NCI-H2227 treated with DMSO at 0.1 percent for 48 hours (cell line): ENCODE measurements around the gene CELA3A.
"Not testable (repeated sequence)": the region's sequence is repeated elsewhere in the genome, so short reads cannot be mapped to it uniquely, and the experiment has no call there.

Source experiments
- DNase-seq: peaks from one replicate; lab custom pipeline; 2025; lab: John Stamatoyannopoulos, UW

Gene CELA3A

DNA sequence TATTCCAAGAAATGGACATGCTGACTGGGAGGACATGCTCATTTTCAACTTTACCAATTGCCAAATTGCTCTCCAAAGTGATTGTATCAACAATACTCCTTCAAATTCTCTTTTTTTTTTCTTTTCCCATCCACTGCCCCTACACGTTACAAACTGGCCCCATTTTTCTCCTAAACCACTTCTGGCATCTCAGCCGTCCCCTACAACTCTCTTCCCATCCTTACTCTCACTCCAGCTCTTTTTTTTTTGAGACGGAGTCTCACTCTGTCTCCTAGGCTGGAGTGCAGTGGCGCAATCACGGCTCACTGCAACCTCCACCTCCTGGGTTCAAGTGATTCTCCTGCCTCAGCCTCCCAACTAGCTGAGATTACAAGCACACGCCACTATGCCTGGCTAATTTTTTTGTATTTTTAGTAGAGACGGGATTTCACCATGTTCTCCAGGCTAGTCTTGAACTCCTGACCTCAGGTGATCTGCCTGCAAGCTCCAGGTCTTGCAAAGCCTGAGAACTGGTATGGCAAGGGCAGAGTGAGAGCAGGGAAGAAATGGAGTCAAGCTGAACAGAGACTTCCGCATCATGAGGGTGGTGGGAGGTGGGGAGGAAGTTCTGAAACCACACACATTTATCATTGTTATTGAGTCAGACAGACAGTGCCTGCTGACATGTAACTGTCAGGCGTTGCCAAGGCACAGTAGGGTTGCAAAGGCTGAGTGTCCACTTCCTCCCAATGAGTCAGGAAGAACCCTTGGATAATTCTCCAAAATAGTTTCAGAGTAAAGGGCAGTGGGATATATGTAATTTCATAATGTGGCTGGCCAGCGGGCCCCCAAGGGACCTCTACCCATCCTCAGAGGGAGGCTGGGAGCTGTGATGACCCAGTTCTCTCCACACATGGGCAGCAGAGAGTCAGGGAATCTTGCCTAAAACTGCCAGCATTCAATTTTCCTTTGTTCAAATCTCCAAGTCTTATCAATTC is 17.4 kb downstream of the CELA3A start:
- peak; percentile 14 for DNase-seq

DNA sequence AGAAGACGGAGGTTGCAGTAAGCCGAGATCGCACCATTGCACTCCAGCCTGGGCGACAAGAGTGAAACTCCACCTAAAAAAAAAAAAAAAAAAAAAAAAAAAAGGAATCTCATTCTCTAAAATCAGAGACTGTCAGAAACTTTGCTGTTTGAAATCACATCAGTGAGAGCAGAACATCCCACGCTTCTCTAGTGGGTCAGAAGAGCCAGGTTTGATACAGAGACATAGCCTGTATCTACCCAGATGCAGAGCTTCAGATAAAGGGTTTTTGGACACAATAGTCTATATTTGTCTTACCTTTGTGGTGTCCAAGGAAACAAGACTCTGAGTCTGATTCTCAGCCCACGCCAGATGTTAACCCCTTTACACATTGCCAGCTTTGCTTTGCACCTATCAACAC is 19.6 kb downstream of the CELA3A start:
- no peak for DNase-seq

DNA sequence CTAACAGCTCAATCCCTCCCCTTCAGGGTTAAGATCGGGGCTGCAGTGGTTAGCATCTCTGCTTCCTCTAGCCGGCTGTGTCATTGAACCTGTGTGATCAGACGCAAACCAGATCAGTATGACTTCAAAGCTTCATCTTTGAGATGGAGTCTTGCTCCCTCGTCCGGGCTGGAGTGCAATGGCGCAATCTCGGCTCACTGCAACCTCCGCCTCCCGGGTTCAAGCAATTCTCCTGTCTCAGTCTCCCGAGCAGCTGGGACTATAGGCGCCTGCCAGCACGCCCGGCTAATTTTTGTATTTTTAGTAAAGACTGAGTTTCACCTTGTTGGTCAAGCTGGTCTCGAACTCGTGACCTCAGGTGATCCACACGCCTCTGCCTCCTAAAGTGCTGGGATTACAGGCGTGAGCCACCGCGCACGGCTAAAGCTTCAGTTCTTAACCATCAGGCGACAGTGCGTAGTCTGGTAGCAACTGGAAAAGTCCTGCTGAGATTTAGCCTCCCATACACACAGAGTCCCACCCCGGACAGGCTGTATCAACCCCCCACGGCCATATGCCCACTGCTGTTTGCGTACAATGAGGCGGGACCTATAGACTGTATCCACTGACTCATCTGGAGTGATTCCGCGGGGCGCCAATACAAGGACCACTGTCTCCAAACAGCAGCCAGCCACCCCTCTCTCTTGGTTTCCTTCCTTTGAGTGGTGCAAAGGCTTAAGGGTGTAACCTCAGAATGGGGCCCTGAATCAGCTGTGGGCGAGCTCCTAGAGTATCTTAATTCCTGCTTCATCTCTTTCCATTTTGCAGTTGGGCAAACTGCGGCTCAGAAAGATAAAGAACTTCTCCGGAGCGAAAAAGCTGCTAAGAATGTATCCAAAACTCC is 23.3 kb downstream of the CELA3A start:
- peak; percentile 43 for DNase-seq

DNA sequence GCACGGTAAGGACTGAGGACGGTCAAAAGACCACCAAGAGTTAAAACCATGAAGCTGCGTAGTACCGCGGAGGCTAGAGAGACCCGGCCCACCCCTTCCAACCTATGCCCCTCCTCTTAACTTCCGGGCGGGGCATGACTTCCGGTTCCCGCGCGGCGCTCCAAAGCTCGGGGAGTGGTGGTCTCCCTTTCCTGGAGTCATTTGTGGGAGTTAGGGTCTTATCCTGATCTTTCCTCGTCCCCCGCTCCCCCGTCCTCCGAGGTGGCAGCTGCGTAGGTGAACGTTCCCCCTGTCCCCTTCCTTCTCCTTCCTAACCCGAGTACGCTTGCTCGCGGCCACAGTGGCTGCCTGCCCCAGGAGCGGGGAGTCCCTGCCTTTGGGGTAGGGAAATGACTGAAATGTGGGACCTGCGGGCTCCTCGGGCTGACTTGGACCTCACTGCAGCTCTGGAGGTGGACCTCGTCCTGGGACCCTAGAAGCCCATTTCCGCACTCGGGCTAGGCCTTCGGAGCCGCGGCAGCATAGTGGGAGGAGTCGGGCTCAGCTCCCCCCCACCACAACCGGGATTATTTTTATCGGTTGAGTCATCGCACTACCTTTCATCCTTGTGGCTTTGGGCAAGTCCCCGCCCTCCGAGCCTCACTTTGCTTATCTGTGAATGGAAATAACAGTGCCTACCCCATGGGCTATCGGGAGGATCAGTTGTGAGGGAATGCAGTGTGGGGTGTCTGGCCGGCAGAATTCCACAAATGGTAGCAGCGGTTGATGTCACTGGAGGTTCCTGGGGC is 24.1 kb downstream of the CELA3A start:
- peak; percentile 89 for DNase-seq

DNA sequence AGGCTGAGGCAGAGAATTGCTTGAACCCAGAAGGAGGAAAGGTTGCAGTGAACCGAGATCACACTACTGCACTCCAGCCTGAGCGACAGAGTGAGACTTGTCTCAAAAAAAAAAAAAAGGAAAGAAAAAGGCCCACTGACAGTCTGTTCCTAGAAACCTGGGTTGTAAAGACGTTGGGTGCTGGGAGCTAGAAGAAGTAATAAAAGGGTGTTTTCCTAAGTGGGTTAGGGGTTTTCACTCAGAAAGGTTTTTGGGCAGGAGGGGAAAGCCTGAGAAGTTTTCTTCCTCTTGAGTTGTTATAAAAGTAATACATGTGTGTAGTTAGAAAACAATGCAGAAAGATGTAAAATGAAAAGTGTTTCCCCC is 25.4 kb downstream of the CELA3A start:
- no peak for DNase-seq

DNA sequence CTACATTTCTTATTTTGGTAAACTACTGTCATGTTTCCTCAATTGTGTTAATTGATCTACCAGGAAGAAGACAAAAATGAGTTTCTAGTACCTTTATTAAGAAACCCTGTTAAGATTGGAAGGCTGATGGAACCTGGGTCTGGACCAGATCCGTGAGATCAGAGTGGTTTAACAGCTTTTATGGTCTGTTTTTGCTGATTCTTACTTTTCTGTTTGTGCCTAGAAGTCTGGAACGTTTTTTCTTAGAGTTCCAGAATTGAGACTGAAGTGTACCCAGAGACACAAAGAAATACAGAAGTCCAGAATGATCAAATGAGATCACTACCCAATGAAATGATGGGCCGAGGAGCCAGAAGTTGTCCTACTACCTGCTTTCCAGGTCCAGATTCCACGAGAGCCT is 28.6 kb downstream of the CELA3A start:
- no peak for DNase-seq

DNA sequence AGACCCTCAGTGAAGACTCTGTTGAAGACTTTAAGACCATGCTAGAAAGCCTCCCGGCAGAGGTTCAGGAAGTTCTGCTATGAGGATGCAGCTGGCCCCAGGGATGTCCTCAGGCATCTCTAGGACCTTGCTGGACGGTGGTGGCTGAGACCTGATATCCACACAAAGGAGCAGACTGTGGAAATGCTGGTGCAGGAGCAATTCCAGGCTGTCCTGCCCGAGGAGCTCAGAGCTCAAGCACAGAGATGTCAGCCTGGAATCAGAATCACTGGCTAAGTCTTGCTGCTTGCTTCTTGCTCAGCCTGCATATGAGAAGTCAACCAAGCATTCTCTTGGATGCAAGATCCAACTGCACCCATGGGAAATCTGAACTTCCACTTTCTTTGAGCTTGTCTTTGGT is 29.0 kb downstream of the CELA3A start:
- no peak for DNase-seq

DNA sequence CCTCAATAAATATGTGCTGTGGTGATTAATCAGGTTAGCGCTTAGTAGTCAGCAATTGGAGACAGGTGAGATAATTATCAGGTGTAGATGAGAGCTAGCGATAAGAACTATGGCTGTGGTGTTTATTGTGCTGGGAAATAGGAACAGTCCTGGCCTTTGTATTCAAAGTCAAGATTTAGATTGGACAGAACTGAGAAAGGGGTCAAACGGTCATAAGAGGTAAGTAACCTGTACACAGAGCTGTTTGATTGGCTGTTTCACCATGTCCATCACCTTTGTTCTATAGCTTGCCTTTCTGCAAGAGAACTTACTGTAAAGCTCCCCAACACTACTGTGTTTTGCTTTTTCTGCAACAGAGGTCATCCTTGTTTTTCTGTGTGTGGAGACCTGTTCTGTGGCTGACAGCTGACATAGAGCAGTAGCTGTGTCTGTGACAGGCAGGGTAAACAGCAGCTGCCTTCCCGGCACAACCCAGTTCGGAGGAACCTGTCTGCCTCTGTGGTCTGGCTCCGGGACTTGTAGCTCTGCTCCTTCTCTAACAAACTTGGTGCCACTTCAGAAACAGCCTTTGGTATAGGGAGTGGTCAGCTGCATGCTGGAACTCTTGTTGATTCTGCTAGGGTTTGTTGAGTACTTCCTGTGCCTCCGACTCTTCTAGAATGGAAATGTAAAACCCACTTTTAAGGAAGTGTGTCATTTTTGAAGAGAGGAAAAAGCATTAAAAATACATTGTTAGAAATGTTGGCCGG is 29.9 kb downstream of the CELA3A start:
- DNase-seq, result no peak

DNA sequence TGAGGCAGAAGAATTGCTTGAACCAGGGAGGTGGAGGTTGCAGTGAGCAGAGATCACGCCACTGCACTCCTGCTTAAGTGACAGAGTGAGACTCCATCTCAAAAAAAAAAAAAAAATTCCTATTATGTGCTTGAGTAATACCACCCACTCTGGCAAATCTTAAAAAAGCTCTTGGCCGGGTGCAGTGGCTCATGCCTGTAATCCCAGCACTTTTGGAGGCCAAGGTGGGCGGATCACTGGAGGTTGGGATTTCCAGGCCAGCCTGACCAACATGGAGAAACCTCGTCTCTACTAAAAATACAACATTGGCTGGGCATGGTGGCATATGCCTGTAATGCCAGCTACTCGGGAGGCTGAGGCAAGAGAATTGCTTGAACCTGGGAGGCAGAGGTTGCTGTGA is 33.4 kb downstream of the CELA3A start:
- not testable (repeated sequence) for DNase-seq

DNA sequence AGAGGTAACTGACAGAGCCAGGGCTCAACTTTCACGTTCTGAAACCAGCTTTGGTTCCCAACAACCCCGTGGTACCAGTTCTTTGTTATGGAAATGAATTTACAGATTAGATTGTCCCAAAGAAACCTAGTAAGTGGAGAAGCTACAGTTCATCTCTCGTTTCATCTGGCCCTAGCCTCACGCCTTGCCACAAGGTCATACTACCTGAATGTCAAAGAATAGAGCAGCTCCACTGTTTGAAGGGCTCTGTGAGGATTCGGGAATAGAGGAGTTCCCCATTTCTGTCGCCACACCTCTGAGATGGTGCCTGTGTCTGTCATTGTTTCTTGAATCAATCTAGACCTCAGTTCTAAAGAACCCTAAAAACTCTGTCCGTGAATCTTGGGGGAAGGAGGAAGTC is 36.1 kb downstream of the CELA3A start:
- DNase-seq, result no peak

DNA sequence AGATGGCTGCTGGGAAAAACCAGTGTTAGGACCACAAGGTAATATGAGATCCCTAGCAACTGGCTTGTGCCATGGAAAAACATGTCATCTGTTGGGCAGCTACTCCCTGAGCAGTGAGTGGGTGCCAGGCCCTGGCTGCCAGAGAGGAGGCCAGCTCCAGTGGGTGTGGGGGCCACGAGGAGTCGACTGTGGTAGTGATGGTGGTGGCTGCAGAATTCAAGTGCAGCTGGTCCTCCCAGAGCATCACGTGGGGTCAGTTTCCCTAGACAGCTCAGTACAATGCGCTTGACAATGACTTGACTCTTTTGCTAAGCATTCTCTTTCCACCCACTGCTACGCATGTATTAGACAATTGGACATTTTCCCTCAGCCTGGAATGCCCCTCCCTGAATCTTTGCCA is 36.6 kb downstream of the CELA3A start:
- no peak for DNase-seq

DNA sequence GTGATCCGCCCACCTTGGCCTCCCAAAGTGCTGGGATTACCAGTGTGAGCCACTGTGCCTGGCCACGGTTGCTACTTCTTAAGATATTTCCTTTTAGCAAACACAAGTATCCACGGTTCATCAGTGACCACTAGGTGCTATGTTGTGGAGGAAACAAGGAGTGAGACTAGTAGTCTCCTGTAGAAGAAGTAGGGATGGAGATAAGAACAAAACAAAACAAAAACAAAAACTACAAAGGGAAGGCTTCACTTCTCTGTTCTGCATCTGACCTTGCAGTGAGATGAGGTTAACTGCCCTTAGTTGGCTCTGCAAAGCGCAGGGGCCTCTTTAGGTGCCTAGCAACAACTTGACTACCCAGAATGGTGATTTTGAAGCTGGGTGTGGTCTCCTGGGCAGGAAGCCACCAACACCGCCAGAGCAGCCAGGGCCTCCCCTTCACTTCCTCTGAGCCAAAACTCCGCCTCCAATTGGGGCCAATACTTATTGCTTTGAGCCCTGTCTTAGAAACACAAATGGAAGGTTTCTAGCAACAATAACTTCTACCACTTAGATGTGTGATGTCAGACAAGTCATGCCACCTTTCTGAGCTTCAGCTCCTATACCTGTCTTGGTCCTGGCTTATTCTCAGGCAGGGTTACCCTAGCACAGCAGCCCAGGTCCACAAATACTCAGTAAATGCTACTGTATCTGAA is 38.3 kb downstream of the CELA3A start:
- peak; percentile 24 for DNase-seq

DNA sequence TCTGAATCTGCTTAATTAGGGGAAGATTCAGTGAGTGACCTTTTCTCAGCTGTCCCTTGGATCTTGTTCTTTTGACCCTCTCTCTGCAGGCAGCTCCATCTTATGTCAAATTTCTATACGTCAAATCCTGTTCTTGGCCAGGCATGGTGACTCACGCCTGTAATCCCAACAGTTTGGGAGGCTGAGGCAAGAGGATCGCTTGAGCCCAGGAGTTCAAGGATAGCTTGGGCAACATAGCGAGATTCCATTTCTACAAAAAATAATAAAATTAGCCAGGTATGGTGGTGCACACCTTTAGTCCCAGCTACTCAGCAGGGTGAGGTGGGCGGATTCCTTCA is 38.8 kb downstream of the CELA3A start:
- DNase-seq, result no peak

DNA sequence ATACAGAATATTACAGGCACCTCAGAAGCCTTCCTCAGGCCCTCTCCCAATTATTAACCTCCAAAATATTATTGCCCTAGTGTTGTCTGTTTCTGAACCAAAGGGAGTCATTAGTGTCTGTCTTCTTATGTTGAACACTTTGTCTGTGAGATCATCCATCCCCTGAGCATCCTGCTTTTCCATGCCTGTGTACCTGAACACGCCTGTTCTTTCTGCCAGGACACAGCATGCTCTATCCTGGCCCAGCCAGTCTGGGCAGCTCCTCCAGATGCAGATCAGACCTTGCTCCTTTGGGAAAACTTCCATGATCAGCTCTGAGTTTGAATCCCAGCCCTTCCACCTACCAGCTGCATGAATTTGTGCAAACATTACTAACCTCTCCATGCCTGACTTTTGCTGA is 40.0 kb downstream of the CELA3A start:
- DNase-seq, result no peak

DNA sequence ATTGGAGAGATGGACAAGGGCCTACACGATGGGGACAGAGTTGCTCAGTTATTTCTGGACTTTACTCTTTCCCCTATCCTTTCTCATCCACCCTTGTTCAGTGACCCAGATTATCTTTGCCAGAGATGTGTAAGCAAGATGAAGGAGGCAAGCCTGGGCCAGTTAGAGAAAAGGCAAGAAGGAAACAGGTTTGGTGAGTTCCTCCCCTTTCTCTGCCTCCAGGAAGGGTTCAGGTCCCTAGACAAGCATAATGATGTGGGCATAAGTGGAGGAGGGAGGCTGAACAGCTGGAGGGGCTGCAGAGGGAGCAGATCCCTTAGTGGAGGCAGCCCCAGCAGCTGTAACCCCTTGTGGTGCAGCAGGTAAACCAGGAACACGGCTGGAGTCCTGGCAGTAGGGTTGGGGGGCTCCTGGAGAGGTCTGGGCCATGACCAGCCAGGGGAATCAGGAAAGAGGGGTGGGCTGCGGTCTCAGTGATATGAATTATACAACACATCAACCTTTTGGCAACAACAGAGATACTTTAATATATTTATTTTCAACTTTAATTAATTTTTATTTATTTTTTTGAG is 41.8 kb downstream of the CELA3A start:
- DNase-seq, result no peak

DNA sequence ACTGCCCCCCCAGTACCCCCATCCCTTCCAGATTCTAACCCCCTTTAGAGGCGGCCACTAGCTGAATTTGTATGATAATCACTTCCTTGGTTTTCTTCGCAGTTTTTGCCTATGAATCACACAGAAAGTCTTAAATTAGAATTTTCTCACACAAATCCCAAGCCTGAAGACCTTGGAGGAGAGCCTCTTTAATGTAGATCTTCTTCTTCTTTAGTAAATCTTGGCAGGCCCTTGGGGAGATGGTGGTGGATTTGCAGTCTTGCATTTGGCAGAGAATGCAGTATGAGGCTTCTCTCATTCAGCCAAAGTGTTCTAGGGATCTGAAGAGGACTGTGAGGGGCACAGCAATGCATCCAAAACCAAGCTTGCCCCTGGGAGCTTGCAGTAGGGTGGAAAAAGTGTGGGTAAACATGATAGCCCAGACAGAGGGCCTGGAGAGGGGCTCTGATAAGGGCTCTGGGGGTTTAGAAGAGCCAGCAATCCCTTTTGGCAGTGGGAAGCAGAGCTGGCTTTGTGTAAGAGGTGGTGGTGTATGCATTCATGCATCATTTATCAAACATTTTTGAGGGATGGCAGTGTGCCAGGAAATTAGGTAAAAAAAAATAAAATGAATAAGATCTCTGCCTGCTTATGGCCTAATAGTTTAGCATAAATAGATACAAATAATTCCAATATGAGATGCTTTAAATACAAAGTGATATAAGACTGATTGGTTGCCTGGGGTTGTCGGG is 43.4 kb downstream of the CELA3A start:
- DNase-seq, result no peak

DNA sequence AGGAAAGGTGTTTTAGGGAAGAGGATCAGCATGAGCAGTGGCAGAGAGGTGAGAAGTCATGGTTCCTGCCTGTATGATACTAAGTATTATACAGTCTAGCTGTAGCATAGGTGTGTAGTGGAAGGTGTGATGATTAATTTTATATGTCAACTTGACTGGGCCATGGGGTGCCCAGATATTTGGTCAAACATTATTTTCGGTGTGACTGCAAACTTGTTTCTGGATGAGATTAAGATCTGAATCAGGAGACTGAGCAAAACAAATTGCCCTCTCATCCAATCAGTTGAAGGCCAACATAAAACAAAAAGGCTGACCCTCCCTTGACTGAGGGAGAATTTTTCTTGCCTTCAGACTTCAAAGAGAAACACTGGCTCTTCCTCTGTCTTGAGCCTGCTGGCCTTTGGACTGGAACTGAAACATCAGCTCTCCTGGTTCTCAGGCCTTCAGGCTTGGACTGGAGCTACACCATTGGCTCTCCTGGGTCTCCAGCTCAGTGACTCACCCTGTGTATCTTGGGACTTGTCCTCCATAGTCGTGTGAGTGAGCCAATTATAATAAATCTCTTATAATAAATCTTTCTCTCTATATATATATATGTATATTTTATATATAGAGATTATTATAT is 44.3 kb downstream of the CELA3A start:
- no peak for DNase-seq

DNA sequence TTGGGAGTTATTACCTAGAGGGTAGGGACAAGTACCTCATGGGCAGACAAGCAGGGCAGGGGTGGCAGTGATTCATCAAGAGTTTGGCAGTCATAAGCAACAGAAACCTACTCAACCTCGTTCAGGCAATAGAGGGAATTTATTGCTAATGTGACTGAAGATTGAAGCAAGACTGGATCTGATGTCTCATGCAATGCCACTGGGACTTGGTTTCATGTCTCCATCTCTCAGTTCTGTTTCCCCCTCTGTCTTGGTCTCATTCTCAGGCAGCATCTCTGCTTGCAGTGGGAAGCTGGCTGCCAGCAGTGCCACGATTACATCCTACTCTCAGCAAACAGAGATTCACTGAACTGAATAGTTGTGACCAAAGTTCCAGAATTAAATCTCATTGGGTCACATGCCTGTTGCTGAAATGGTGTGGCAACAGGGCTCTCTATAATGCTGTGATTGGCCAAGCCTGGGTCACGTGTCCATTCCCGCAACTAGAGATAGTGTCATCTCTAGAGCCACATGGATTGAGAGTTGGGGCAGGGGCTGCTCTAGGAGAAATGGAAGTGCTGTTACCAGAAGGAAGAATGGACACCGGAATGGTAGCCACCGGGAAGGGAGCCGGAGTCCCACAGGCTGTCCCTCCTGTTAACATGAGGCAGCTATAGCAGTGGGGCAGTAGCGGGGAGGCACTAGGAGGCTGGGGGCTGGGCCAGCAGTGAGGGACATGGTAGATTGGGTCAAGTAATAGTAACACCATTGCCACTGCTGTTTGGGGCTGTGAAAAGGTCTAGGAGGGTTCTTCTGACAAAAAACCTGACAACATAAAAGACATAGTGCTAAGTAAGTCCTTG is 47.1 kb downstream of the CELA3A start:
- DNase-seq, result no peak

DNA sequence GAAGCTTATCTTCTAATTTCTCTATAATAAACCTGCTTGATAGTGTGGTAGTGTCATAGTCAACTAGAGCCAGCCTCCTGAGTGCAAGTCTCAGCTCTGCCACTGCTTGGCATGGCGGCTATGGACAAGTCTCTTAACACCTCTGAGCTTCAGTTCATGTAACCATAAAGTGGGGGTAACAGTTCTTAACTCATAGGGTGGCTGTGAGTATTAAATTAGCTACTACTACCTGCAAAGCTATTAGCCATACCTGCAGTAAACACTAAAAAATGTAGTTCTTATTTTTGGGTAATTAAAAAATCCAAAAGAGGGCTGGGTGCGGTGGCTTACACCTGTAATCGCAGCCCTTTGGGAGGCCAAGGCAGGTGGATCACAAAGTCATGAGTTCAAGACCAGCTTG is 48.9 kb downstream of the CELA3A start:
- no peak for DNase-seq
